ENCODE results near the gene PTPRS. TPM values are rescaled to one million over a fixed set of nuclear protein-coding genes. Genes with fewer than 3 reads are reported as not detected.

Gene PTPRS
- total and polyA plus RNA-seq, 9 of the 15 experiments (the other 6 are each of a cell fraction or from before 2014, with no cell fraction given) = 1.1 to 49.4 (median 14.1) TPM

DNA sequence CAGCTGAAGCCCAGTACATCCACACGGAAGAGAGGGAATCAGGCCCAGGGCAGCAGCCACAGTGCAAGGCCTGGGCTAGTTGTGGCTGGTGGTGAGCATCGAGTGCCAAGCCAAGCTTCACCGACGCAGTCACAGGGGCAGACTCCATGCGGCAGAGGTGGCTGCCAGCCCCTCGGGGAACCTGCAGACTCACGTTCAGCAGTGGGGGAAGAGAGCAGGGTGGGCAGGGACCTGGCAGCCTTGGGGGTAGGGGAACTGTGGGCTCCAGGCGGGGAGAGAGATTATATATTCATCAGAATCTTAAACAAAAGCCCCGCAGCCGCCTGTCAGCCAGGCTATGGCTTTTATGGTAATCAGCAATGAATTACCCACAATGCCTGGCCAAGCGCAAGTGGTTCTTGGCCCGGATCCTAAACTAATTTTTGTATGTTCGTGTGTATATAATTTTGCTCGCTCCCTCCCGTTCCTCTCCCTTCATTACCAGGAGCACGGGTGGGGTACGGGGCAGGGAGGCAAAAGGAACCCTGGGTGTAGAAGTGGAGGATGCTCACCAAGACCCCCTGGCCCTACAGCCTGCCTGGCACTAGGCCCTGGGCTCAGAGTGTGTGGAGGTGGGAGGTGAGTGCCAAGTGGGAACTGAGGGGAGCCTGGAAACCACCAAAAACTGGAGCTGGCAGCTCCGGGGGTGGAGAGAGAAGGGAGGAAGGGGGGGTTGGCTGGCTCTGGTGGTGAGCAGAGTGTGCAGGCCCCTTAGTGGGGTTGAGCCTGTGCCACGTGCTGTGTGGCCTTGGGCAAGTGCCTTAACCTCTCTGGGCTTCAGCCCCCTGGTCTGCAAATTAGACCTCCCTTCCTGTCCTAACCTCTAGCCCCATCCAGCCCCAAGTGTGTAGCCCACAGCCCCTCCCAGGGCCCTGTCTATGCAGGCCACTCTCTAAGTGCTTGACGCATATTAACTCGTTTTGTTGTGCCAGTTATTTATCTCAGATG lies 31.9 kb downstream of the PTPRS start (continued):
- TF ChIP-seq ZNF41 (CRISPR knock-in tag; conservative IDR thresholded peaks at IDR 0.05) = no peak
- TF ChIP-seq FOXJ3 (CRISPR knock-in tag; IDR thresholded peaks at IDR 0.05) = no peak
- no peak for TF ChIP-seq LARP7 (IDR thresholded peaks at IDR 0.05)
- no peak for TF ChIP-seq KAT7 (CRISPR knock-in tag; IDR thresholded peaks at IDR 0.05; ENCODE audit: borderline replicate concordance)
- TF ChIP-seq CCNT2 (IDR thresholded peaks at IDR 0.05; ENCODE audit: borderline replicate concordance, extremely low read depth, insufficient read length, low read depth, low read length) = peak; percentile 44
- no peak for TF ChIP-seq ZEB2 (IDR thresholded peaks at IDR 0.05)
- no peak for TF ChIP-seq ZNF282 (CRISPR knock-in tag; IDR thresholded peaks at IDR 0.05)
- no peak for TF ChIP-seq PRMT5 (CRISPR knock-in tag; IDR thresholded peaks at IDR 0.05)
- TF ChIP-seq FOXP1 (CRISPR knock-in tag; IDR thresholded peaks at IDR 0.05) = no peak
- TF ChIP-seq, protein P1, sequence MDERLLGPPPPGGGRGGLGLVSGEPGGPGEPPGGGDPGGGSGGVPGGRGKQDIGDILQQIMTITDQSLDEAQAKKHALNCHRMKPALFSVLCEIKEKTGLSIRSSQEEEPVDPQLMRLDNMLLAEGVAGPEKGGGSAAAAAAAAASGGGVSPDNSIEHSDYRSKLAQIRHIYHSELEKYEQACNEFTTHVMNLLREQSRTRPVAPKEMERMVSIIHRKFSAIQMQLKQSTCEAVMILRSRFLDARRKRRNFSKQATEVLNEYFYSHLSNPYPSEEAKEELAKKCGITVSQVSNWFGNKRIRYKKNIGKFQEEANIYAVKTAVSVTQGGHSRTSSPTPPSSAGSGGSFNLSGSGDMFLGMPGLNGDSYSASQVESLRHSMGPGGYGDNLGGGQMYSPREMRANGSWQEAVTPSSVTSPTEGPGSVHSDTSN (CRISPR knock-in tag; IDR thresholded peaks at IDR 0.05; ENCODE audit: low read depth) = no peak
- TF ChIP-seq, protein P1 (tag; conservative IDR thresholded peaks at IDR 0.05; ENCODE audit: low read depth) = no peak
- TF ChIP-seq, protein P2, sequence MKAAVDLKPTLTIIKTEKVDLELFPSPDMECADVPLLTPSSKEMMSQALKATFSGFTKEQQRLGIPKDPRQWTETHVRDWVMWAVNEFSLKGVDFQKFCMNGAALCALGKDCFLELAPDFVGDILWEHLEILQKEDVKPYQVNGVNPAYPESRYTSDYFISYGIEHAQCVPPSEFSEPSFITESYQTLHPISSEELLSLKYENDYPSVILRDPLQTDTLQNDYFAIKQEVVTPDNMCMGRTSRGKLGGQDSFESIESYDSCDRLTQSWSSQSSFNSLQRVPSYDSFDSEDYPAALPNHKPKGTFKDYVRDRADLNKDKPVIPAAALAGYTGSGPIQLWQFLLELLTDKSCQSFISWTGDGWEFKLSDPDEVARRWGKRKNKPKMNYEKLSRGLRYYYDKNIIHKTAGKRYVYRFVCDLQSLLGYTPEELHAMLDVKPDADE (conservative IDR thresholded peaks at IDR 0.05; ENCODE audit: control insufficient read depth, low read depth, low read length) = peak; percentile 80; the same call in 1 of the 2 replicates
- TF ChIP-seq, protein P3, sequence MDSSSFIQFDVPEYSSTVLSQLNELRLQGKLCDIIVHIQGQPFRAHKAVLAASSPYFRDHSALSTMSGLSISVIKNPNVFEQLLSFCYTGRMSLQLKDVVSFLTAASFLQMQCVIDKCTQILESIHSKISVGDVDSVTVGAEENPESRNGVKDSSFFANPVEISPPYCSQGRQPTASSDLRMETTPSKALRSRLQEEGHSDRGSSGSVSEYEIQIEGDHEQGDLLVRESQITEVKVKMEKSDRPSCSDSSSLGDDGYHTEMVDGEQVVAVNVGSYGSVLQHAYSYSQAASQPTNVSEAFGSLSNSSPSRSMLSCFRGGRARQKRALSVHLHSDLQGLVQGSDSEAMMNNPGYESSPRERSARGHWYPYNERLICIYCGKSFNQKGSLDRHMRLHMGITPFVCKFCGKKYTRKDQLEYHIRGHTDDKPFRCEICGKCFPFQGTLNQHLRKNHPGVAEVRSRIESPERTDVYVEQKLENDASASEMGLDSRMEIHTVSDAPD (CRISPR knock-in tag; IDR thresholded peaks at IDR 0.05) = no peak
- TF ChIP-seq HDAC1 (IDR thresholded peaks at IDR 0.05) = no peak
- TF ChIP-seq, protein P4, sequence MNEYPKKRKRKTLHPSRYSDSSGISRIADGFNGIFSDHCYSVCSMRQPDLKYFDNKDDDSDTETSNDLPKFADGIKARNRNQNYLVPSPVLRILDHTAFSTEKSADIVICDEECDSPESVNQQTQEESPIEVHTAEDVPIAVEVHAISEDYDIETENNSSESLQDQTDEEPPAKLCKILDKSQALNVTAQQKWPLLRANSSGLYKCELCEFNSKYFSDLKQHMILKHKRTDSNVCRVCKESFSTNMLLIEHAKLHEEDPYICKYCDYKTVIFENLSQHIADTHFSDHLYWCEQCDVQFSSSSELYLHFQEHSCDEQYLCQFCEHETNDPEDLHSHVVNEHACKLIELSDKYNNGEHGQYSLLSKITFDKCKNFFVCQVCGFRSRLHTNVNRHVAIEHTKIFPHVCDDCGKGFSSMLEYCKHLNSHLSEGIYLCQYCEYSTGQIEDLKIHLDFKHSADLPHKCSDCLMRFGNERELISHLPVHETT (CRISPR knock-in tag; conservative IDR thresholded peaks at IDR 0.05 in 1 of 2, IDR thresholded peaks at IDR 0.05 in 1 of 2) = no peak
- no peak for TF ChIP-seq ARNT (IDR thresholded peaks at IDR 0.05)
- TF ChIP-seq, protein P5, sequence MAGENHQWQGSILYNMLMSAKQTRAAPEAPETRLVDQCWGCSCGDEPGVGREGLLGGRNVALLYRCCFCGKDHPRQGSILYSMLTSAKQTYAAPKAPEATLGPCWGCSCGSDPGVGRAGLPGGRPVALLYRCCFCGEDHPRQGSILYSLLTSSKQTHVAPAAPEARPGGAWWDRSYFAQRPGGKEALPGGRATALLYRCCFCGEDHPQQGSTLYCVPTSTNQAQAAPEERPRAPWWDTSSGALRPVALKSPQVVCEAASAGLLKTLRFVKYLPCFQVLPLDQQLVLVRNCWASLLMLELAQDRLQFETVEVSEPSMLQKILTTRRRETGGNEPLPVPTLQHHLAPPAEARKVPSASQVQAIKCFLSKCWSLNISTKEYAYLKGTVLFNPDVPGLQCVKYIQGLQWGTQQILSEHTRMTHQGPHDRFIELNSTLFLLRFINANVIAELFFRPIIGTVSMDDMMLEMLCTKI (IDR thresholded peaks at IDR 0.05; ENCODE audit: partially characterized antibody) = no peak
- no peak for TF ChIP-seq ZNF695 (CRISPR knock-in tag; IDR thresholded peaks at IDR 0.05)

Measured in K562 (cell line).